ENCODE data around the gene LACTBL1. TPM values are rescaled to one million over a fixed set of nuclear protein-coding genes. Genes with fewer than 3 reads are reported as not detected.
A peak's percentile ranks its signal among the peaks of the same experiment; 100 is the strongest.

LACTBL1 gene
- total and polyA plus RNA-seq, 2 donors (not counting 1 experiment from before 2014, with no cell fraction given) = not detected

- H3K4me3 Mint-ChIP-seq = peak within 1 kb of the TSS; percentile 99
- H3K9me3 ChIP-seq (ENCODE audit: control extremely low read depth in 1 of 3, control insufficient read depth in 2 of 3, insufficient read depth in 1 of 3, low read length in 2 of 3) = peaks cover 0 to 1% (median 0%) of the 10 kb centered on the region in 3 donors
- H3K9ac ChIP-seq (ENCODE audit: low read length) = peak within 1 kb of the TSS; percentile 90
- H2AFZ ChIP-seq (ENCODE audit: insufficient read depth, low read depth, low read length, poor library complexity, severe bottlenecking) = peak within 1 kb of the TSS; percentile 96
- peak within 1 kb of the TSS; percentile 71 to 92 (median 75) for H3K4me3 ChIP-seq (ENCODE audit: control extremely low read depth in 1 of 5, extremely low read depth in 1 of 5, insufficient read depth in 1 of 5, low read depth in 2 of 5, low read length in 4 of 5)
- H3K4me1 Mint-ChIP-seq = peaks cover 41% of the 10 kb centered on the region
- ChIA-PET POLR2A (no interaction called here), CTCF (interaction anchor here (0.5 kb wide), 1 partner anchor 83 kb away, joined by 4 read pairs; no protein-coding TSS in a partner anchor)
- ATAC-seq (ENCODE audit: low read depth) (peak; percentile 98), DNase-seq (peak; percentile 95)
- peaks cover 12 to 15% of the 10 kb centered on the region in 2 donors for H3K4me1 ChIP-seq (ENCODE audit: control insufficient read depth in 2 of 2, insufficient read depth in 2 of 2, low read length in 2 of 2)
- H4K20me1 ChIP-seq (ENCODE audit: control insufficient read depth, insufficient read depth, low read length, poor library complexity, severe bottlenecking) = peaks cover 11% of the 10 kb centered on the region
- H3K36me3 ChIP-seq (replicated peaks in 1 of 2; ENCODE audit: control extremely low read depth in 1 of 2, control insufficient read depth in 1 of 2, extremely low read depth in 1 of 2, insufficient read depth in 2 of 2, low read length in 1 of 2) = no peaks in the 10 kb centered on the region
- peaks cover 63% of the 10 kb centered on the region for H3K79me2 ChIP-seq (ENCODE audit: control insufficient read depth, insufficient read depth, low read length)
- under 1% methylated on average over 84 of the region's 85 CpGs for WGBS (ENCODE audit: insufficient coverage)
- H3K27me3 ChIP-seq (replicated peaks in 1 of 4; ENCODE audit: control extremely low read depth in 1 of 4, control insufficient read depth in 3 of 4, insufficient read depth in 4 of 4, low read length in 3 of 4) = no peaks in the 10 kb centered on the region
- H3K27ac ChIP-seq (ENCODE audit: low read length in 2 of 2) = peak within 1 kb of the TSS; percentile 16 to 81
- H3K9me3 Mint-ChIP-seq (ENCODE audit: insufficient read depth) = peaks cover 3% of the 10 kb centered on the region
- TF ChIP-seq EZH2 (IDR thresholded peaks at IDR 0.05; ENCODE audit: borderline replicate concordance, insufficient read depth, low read depth, low read length, poor library complexity, severe bottlenecking) (no peak), CTCF (IDR thresholded peaks at IDR 0.05) (no peak)
- H3K4me2 ChIP-seq (replicated peaks; ENCODE audit: low read depth, low read length, poor library complexity, severe bottlenecking) = peak within 1 kb of the TSS; percentile 82
- intact Hi-C loops (cut with micrococcal nuclease) = loop anchor here (1.0 kb wide), 1 partner anchor 149 kb away; the partner anchor contains the start of gene LUZP1
- H3K27ac Mint-ChIP-seq = peak within 1 kb of the TSS; percentile 94
- H3K27me3 Mint-ChIP-seq = no peaks in the 10 kb centered on the region
Measured at GRCh38 chr1:23019094-23019862, 46.6 kb upstream of the LACTBL1 start, which contains the start of gene KDM1A. Gene KDM1A, plus strand, starts transcription at chr1:23019468. Its CDS starts 129 bp downstream, at chr1:23019597.

GRCh38 chr1:23018661-23019093 lies 46.0 kb upstream of the LACTBL1 start:
- Histone ChIP-seq H3K36me3 (replicated peaks in 1 of 2; ENCODE audit: control extremely low read depth in 1 of 2, control insufficient read depth in 1 of 2, extremely low read depth in 1 of 2, insufficient read depth in 2 of 2, low read length in 1 of 2) (no peaks in the 10 kb centered on the region), H4K20me1 (ENCODE audit: control insufficient read depth, insufficient read depth, low read length, poor library complexity, severe bottlenecking) (peaks cover 7% of the 10 kb centered on the region), H3K9me3 (ENCODE audit: control extremely low read depth in 1 of 3, control insufficient read depth in 2 of 3, insufficient read depth in 1 of 3, low read length in 2 of 3) (peaks cover 0 to 1% (median 0%) of the 10 kb centered on the region in 3 donors), H3K27me3 (replicated peaks in 1 of 4; ENCODE audit: control extremely low read depth in 1 of 4, control insufficient read depth in 3 of 4, insufficient read depth in 4 of 4, low read length in 3 of 4) (no peaks in the 10 kb centered on the region), H3K4me2 (replicated peaks; ENCODE audit: low read depth, low read length, poor library complexity, severe bottlenecking) (peak overlapping the region; percentile 82), H3K4me1 (ENCODE audit: control insufficient read depth in 2 of 2, insufficient read depth in 2 of 2, low read length in 2 of 2) (peaks cover 12 to 15% of the 10 kb centered on the region in 2 donors), H3K79me2 (ENCODE audit: control insufficient read depth, insufficient read depth, low read length) (peaks cover 57% of the 10 kb centered on the region), H2AFZ (ENCODE audit: insufficient read depth, low read depth, low read length, poor library complexity, severe bottlenecking) (peak overlapping the region; percentile 96), H3K4me3 (ENCODE audit: control extremely low read depth in 1 of 5, extremely low read depth in 1 of 5, insufficient read depth in 1 of 5, low read depth in 2 of 5, low read length in 4 of 5) (peak overlapping the region; percentile 71 to 92 (median 75)), H3K9ac (ENCODE audit: low read length) (peak overlapping the region; percentile 90), H3K27ac (ENCODE audit: low read length in 2 of 2) (peak overlapping the region; percentile 7 to 81)
- TF ChIP-seq EZH2 (IDR thresholded peaks at IDR 0.05; ENCODE audit: borderline replicate concordance, insufficient read depth, low read depth, low read length, poor library complexity, severe bottlenecking) (no peak), CTCF (IDR thresholded peaks at IDR 0.05) (no peak)
- DNase-seq (no peak), ATAC-seq (ENCODE audit: low read depth) (no peak)
- H3K9me3 Mint-ChIP-seq (ENCODE audit: insufficient read depth) = peaks cover 3% of the 10 kb centered on the region
- POLR2A ChIA-PET = no interaction called here
- H3K4me1 Mint-ChIP-seq = peaks cover 38% of the 10 kb centered on the region
- H3K4me3 Mint-ChIP-seq = peak overlapping the region; percentile 97
- peaks cover 3% of the 10 kb centered on the region for H3K27me3 Mint-ChIP-seq
- CTCF ChIA-PET = interaction anchor here (0.5 kb wide), 1 partner anchor 84 kb away, joined by 4 read pairs; no protein-coding TSS in a partner anchor
- H3K27ac Mint-ChIP-seq = peak overlapping the region; percentile 94
- intact Hi-C loops (cut with micrococcal nuclease) = loop anchor here (1.0 kb wide), 1 partner anchor 150 kb away; the partner anchor contains the start of gene LUZP1
- no CpG with 5 or more reads among the region's 10 CpGs for WGBS (ENCODE audit: insufficient coverage)
